Nucleus accumbens (tissue), 56 donors: ENCODE results near the gene ARHGAP26.

Experiments
- DNase-seq, 56 donors: peaks; one replicate each; lab custom pipeline; 2025; lab: John Stamatoyannopoulos, UW

The ARHGAP26 gene

GRCh38 chr5:142826741-142827492, 56.7 kb downstream of the ARHGAP26 start:
- no peak for DNase-seq

- no peak for DNase-seq
These were observed 57.9 kb downstream of the ARHGAP26 start for GRCh38 chr5:142827934-142828576.

- no peak for DNase-seq
These were observed 58.8 kb downstream of the ARHGAP26 start for GRCh38 chr5:142828797-142829535.

GRCh38 chr5:142829801-142830220, 59.6 kb downstream of the ARHGAP26 start:
- DNase-seq: no peak

- DNase-seq: no peak
These were observed 60.2 kb downstream of the ARHGAP26 start for GRCh38 chr5:142830241-142831008.

- DNase-seq: no peak
These were observed 60.8 kb downstream of the ARHGAP26 start for GRCh38 chr5:142831009-142831383.

GRCh38 chr5:142832263-142832662, 62.1 kb downstream of the ARHGAP26 start:
- DNase-seq: no peak

- DNase-seq: no peak
These were observed 63.6 kb downstream of the ARHGAP26 start for GRCh38 chr5:142833517-142834449.

- DNase-seq: no peak
These were observed 64.3 kb downstream of the ARHGAP26 start for GRCh38 chr5:142834504-142834903.

GRCh38 chr5:142835540-142835939, 65.4 kb downstream of the ARHGAP26 start:
- DNase-seq: no peak

- DNase-seq: no peak
These were observed 65.9 kb downstream of the ARHGAP26 start for GRCh38 chr5:142836048-142836447.

- DNase-seq: no peak
These were observed 67.0 kb downstream of the ARHGAP26 start for GRCh38 chr5:142837081-142837725.

- no peak for DNase-seq
These were observed 68.7 kb downstream of the ARHGAP26 start for GRCh38 chr5:142838845-142839244.

GRCh38 chr5:142839711-142840346, 69.7 kb downstream of the ARHGAP26 start:
- peak in 10 of 56 donors; percentile 14 to 65 (median 34) for DNase-seq

- no peak for DNase-seq
These were observed 70.4 kb downstream of the ARHGAP26 start for GRCh38 chr5:142840575-142840974.

GRCh38 chr5:142841511-142842265, 71.5 kb downstream of the ARHGAP26 start:
- peak in 1 of 56 donors; percentile 19 for DNase-seq

- DNase-seq: peak in 4 of 56 donors; percentile 9 to 36 (median 22)
These were observed 73.1 kb downstream of the ARHGAP26 start for GRCh38 chr5:142842994-142843905.
